ENCODE measurements around the gene PCNP. TPM values are rescaled to one million over a fixed set of nuclear protein-coding genes. Genes with fewer than 3 reads are reported as not detected.

Gene PCNP
- total RNA-seq, 1 experiment from 2014 or later: 216 TPM

DNA sequence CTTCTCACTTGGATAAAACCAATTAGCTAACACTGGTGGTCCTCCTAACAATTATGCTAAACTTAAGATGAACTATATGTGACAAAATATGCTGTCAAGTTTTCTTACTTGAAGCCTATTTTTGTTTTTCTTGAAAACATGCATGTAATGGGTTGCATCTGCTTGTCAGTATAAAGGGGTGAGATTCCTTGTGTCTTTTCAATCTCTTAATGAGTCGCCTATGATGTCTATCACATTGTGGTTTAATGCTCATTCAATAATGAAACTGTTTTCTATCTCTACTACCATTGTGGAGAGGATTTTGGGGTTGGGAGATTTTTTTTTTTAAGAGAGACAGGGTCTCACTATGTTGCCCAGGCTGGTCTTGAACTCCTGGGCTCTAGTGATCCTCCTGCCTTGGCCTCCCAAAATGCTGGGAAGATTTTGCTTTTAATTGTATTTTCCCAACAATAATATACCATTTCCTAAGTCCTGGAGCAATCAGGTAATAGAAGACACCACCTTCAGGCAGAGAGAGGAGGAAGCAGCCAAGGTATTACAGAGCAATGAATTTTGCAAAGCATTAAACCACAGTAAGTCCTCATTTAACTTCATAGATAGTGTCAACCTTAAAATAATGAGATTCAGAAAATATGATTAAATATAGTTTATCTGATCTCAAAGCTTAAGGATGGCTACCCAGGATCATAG is 29.7 kb upstream of the PCNP start:
- H3K9me3 Mint-ChIP-seq: peaks cover 24 to 33% of the 10 kb centered on the region in 2 experiments
- Histone ChIP-seq H2AFZ (ENCODE audit: low read length) (no peak overlapping the region), H3K23me2 (ENCODE audit: insufficient read length, low read depth, low read length, poor library complexity, severe bottlenecking) (no peaks in the 10 kb centered on the region), H3K14ac (ENCODE audit: insufficient read depth, low read length) (no peak overlapping the region), H4K8ac (replicated peaks; ENCODE audit: insufficient read length, low read depth, low read length) (no peak overlapping the region), H2BK20ac (ENCODE audit: low read depth, low read length, poor library complexity, severe bottlenecking) (no peak overlapping the region), H4K20me1 (ENCODE audit: control insufficient read depth, insufficient read depth, insufficient read length) (no peaks in the 10 kb centered on the region), H3K27me3 (ENCODE audit: insufficient read depth, low read length) (no peaks in the 10 kb centered on the region), H3K4me1 (ENCODE audit: insufficient read depth, low read length) (peaks cover under 1% of the 10 kb centered on the region; the same call in 1 of the 2 replicates), H2BK120ac (ENCODE audit: low read depth, low read length, poor library complexity, severe bottlenecking) (no peak overlapping the region), H3K9me3 (ENCODE audit: control insufficient read depth, low read depth, low read length) (no peaks in the 10 kb centered on the region), H3K23ac (ENCODE audit: insufficient read length, low read depth, low read length) (no peak overlapping the region), H3K79me1 (ENCODE audit: insufficient read depth, low read depth, low read length, poor library complexity, severe bottlenecking) (no peaks in the 10 kb centered on the region), H4K5ac (ENCODE audit: insufficient read length, low read depth, low read length) (no peak overlapping the region), H3K27ac (ENCODE audit: insufficient read length, low read depth, low read length) (no peak overlapping the region), H3K9ac (ENCODE audit: extremely low read depth, insufficient read length, low read length) (no peak overlapping the region), H2AK5ac (ENCODE audit: insufficient read length, low read length) (no peak overlapping the region), H2BK12ac (ENCODE audit: insufficient read length, low read depth, low read length) (no peak overlapping the region), H3T11ph (ENCODE audit: low read length) (no peak overlapping the region), H4K91ac (ENCODE audit: insufficient read length, low read depth, low read length) (no peak overlapping the region), H3K4ac (ENCODE audit: low read depth, low read length) (no peak overlapping the region), H3K56ac (ENCODE audit: insufficient read length, low read depth, low read length) (no peak overlapping the region), H3K4me2 (ENCODE audit: insufficient read depth, insufficient read length, low read length) (no peak overlapping the region), H3K18ac (ENCODE audit: insufficient read length, low read depth, low read length) (no peak overlapping the region), H2BK15ac (ENCODE audit: low read depth, low read length) (no peak overlapping the region), H2BK5ac (ENCODE audit: insufficient read length, low read length) (no peak overlapping the region), H3K79me2 (ENCODE audit: insufficient read depth, low read length) (no peaks in the 10 kb centered on the region)
- peak overlapping the region in 1 of 3 experiments; percentile 46; a peak in 2 of 7 replicates for H3K27ac Mint-ChIP-seq
- WGBS (ENCODE audit: extremely low coverage, insufficient read length, low lambda C conversion rate): no CpG with 5 or more reads among the region's 1 CpG
- no peak for DNase-seq
- no peaks in the 10 kb centered on the region; the same call in 1 of the 2 replicates for H3K27me3 Mint-ChIP-seq (ENCODE audit: low read depth)
- peaks cover 21 to 22% of the 10 kb centered on the region in 2 experiments for H3K4me1 Mint-ChIP-seq
- peaks cover 5 to 20% (median 8%) of the 10 kb centered on the region in 3 experiments; a peak in 5 of 7 replicates for H3K36me3 Mint-ChIP-seq (ENCODE audit: insufficient read depth in 1 of 3, low read depth in 3 of 3)
- TF ChIP-seq, protein P1, sequence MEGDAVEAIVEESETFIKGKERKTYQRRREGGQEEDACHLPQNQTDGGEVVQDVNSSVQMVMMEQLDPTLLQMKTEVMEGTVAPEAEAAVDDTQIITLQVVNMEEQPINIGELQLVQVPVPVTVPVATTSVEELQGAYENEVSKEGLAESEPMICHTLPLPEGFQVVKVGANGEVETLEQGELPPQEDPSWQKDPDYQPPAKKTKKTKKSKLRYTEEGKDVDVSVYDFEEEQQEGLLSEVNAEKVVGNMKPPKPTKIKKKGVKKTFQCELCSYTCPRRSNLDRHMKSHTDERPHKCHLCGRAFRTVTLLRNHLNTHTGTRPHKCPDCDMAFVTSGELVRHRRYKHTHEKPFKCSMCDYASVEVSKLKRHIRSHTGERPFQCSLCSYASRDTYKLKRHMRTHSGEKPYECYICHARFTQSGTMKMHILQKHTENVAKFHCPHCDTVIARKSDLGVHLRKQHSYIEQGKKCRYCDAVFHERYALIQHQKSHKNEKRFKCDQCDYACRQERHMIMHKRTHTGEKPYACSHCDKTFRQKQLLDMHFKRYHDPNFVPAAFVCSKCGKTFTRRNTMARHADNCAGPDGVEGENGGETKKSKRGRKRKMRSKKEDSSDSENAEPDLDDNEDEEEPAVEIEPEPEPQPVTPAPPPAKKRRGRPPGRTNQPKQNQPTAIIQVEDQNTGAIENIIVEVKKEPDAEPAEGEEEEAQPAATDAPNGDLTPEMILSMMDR (conservative IDR thresholded peaks at IDR 0.05): peak; percentile 54
- no peak overlapping the region for H3K4me3 Mint-ChIP-seq

All from H9 (cell line).